K562 (cell line): Measurements from ENCODE around the gene PPP1R10. TPM values are rescaled to one million over a fixed set of nuclear protein-coding genes. Genes with fewer than 3 reads are reported as not detected.

Experiments used
- ATAC-seq: fragments of 200-7000 bp; cut with Tn5 transposase; 3 replicates; pipeline ENCODE4 v1.9.1; 2020; ENCODE audit warnings: moderate library complexity
- BruUV-seq: library from RNA; stranded (reverse); fragments of 400-500 nt; replicated peaks from 2 replicates; lab custom pipeline; 2021; lab: Mats Ljungman, UMichigan
- CTCF ChIA-PET: fragments of 300-600 bp; formaldehyde crosslinking; extraction: SDS; loops from one replicate; lab custom pipeline; 2021; ENCODE audit warnings: low intra/inter-chr PET ratio; lab: Yijun Ruan, JAX
- POLR2A ChIA-PET: fragments of 300-600, 350-650 bp; sonication (Branson Sonifier 250); formaldehyde crosslinking; extraction: SDS; loops from one replicate; lab custom pipeline; 2021; ENCODE audit warnings: antibody characterized with exemption, inconsistent platforms; lab: Yijun Ruan, JAX
- DNase-seq, 4 experiments: peaks; one replicate each; pipeline versions ENCODE4 v3.0.0 to v3.0.0-alpha.2; 2011 to 2018; ENCODE audit warnings: low spot score in 3 of 4, mixed read lengths in 3 of 4; ENCODE audit errors: extremely low read depth in 1 of 4
- FAIRE-seq: peaks from 2 replicates; lab custom pipeline; 2011; peaks lifted over from hg19 to GRCh38; lab: Jason Lieb, UNC
- H2AFZ ChIP-seq: 2 replicates; pipeline ENCODE4 v1.6.0; 2011; ENCODE audit warnings: low read depth, low read length, control low read depth, inconsistent platforms
- H3K27ac ChIP-seq: fragments of 200-600 bp; 3 replicates; pipeline ENCODE4 v1.8.0; 2011; ENCODE audit warnings: low read depth, mild to moderate bottlenecking, control low read depth, inconsistent platforms, low read length, moderate library complexity, mixed read lengths; ENCODE audit errors: extremely low read depth
- H3K27me3 ChIP-seq, 2 experiments: fragments of 300-600 bp in 1 of 2; 2 replicates in 1 of 2; 3 replicates in 1 of 2; pipeline versions ENCODE4 v1.6.0 to v1.8.0; 2011; ENCODE audit warnings: inconsistent platforms in 2 of 2, low read length in 2 of 2, mild to moderate bottlenecking in 1 of 2, mixed read lengths in 1 of 2, moderate library complexity in 1 of 2; ENCODE audit not compliant: control insufficient read depth in 2 of 2, insufficient read depth in 2 of 2
- H3K36me3 ChIP-seq: fragments of 300-600 bp; 3 replicates; pipeline ENCODE4 v1.8.0; 2011; ENCODE audit warnings: mild to moderate bottlenecking, low read length, inconsistent platforms; ENCODE audit not compliant: control insufficient read depth, insufficient read depth
- H3K4me1 ChIP-seq, 2 experiments: fragments of 200-600 bp in 1 of 2; replicated peaks in 1 of 2; 2 replicates in 1 of 2; 3 replicates in 1 of 2; pipeline versions ENCODE4 v1.5.1 to v1.8.0; 2011; ENCODE audit warnings: inconsistent platforms in 2 of 2, low read length in 2 of 2, mild to moderate bottlenecking in 1 of 2, mixed read lengths in 1 of 2, moderate library complexity in 1 of 2; ENCODE audit not compliant: control insufficient read depth in 2 of 2, insufficient read depth in 2 of 2
- H3K4me2 ChIP-seq: 2 replicates; pipeline ENCODE4 v1.6.1; 2011; ENCODE audit warnings: low read length, control low read depth, inconsistent platforms, mixed read lengths; ENCODE audit not compliant: insufficient read depth
- H3K4me3 ChIP-seq: fragments of 200-600 bp; sonication (generic), shearing (Covaris generic); 2 replicates; pipeline ENCODE4 v1.5.1; 2016; ENCODE audit warnings: control low read depth, inconsistent platforms
- H3K79me2 ChIP-seq: fragments of 200-600 bp; 3 replicates; pipeline ENCODE4 v1.8.0; 2011; ENCODE audit warnings: low read length, inconsistent platforms; ENCODE audit not compliant: control insufficient read depth, insufficient read depth
- H3K9ac ChIP-seq, 2 experiments: 2 replicates each; pipeline versions ENCODE4 v1.6.0 to v1.6.1; 2011; ENCODE audit warnings: low read depth in 2 of 2, low read length in 2 of 2, control low read depth in 1 of 2, inconsistent platforms in 1 of 2, mild to moderate bottlenecking in 1 of 2, mixed read lengths in 1 of 2; ENCODE audit not compliant: insufficient read depth in 1 of 2
- H3K9me1 ChIP-seq: one replicate; pipeline ENCODE4 v1.6.0; 2011; ENCODE audit warnings: inconsistent platforms, mild to moderate bottlenecking, low read length, moderate library complexity; ENCODE audit not compliant: control insufficient read depth, insufficient read depth
- H3K9me3 ChIP-seq: replicated peaks from 2 replicates; pipeline ENCODE4 v1.5.1; 2011; ENCODE audit warnings: low read depth, low read length, inconsistent platforms; ENCODE audit not compliant: control insufficient read depth, insufficient read depth
- H4K20me1 ChIP-seq: replicated peaks from 2 replicates; pipeline ENCODE4 v1.6.1; 2011; ENCODE audit warnings: low read length, inconsistent platforms, mixed read lengths; ENCODE audit not compliant: control insufficient read depth, insufficient read depth
- CBFA2T2 ChIP-seq: fragments of 450-650 bp; conservative IDR thresholded peaks from 2 replicates; pipeline ENCODE4 v1.6.1; 2017; ENCODE audit warnings: mild to moderate bottlenecking
- CSDE1 ChIP-seq, 2 experiments: fragments of 450-650 bp; IDR thresholded peaks; 2 replicates each; pipeline ENCODE4 v1.6.1; 2016; ENCODE audit warnings: mild to moderate bottlenecking in 1 of 2
- KDM5B ChIP-seq: fragments of 200-600 bp; sonication (generic); IDR thresholded peaks from 2 replicates; pipeline ENCODE4 v1.6.1; 2012; ENCODE audit warnings: low read depth, mild to moderate bottlenecking, moderate library complexity, low read length, control low read depth, inconsistent platforms; ENCODE audit not compliant: insufficient replicate concordance
- NR2C1 ChIP-seq, 2 experiments: fragments of 450-650 bp; IDR thresholded peaks; 2 replicates each; pipeline ENCODE4 v1.6.1; 2017; ENCODE audit warnings: mild to moderate bottlenecking in 2 of 2, antibody characterized with exemption in 1 of 2, inconsistent platforms in 1 of 2, missing compliant biosample characterization in 1 of 2, missing genetic modification characterization in 1 of 2
- POLR2B ChIP-seq: fragments of 450-650 bp; IDR thresholded peaks from 2 replicates; pipeline ENCODE4 v1.6.1; 2018; ENCODE audit warnings: low read depth; ENCODE audit not compliant: partially characterized antibody
- RAD51 ChIP-seq: fragments of 450-650 bp; IDR thresholded peaks from 2 replicates; pipeline ENCODE4 v1.7.1; 2016; ENCODE audit warnings: low read depth, mild to moderate bottlenecking, borderline replicate concordance
- TAF9B ChIP-seq: fragments of 450-650 bp; IDR thresholded peaks from 2 replicates; pipeline ENCODE4 v1.6.1; 2018; ENCODE audit warnings: mild to moderate bottlenecking; ENCODE audit not compliant: partially characterized antibody
- ZNF140 ChIP-seq: fragments of 250-450 bp; sonication (Bioruptor Pico); IDR thresholded peaks from 2 replicates; pipeline ENCODE4 v1.8.0; 2021; ENCODE audit warnings: moderate library complexity, mild to moderate bottlenecking, inconsistent platforms
- ZNF436 ChIP-seq: fragments of 250-450, 450-650 bp; sonication (Bioruptor Pico); formaldehyde crosslinking; IDR thresholded peaks from 2 replicates; pipeline ENCODE4 v1.7.0; 2020; ENCODE audit warnings: mild to moderate bottlenecking
- ZNF561 ChIP-seq: fragments of 450-650 bp; formaldehyde crosslinking; conservative IDR thresholded peaks from 2 replicates; pipeline ENCODE4 v1.4.0; 2020; ENCODE audit warnings: mild to moderate bottlenecking, moderate library complexity
- WGBS: fragments of 100-300 bp; shearing (Covaris generic); methylation state at CpG from one replicate; pipeline ENCODE4 v1.1.6; 2016; ENCODE audit warnings: low coverage, mixed read lengths; ENCODE audit not compliant: insufficient coverage; ENCODE audit errors: missing lambda C conversion rate; 5-methylcytosine and 5-hydroxymethylcytosine counted together
- in situ Hi-C: fragments of 300-500 bp; cut with MboI; formaldehyde crosslinking; loops from 4 replicates; pipeline ENCODE4 v1.15.0; 2018; ENCODE audit warnings: inconsistent platforms, mixed read lengths
- intact Hi-C: fragments of 100-400 bp; cut with micrococcal nuclease; formaldehyde crosslinking; loops from 2 replicates; pipeline ENCODE4 v1.14.2; 2022
- polyA plus RNA-seq, 8 experiments: library from polyadenylated mRNA; depleted of rRNA in 4 of 8; stranded (reverse) in 5 of 8; unstranded in 3 of 8; fragments of >200 nt; fragmentation: Nextera tagmentation in 2 of 8; fragmentation: Illumina TruSeq in 1 of 8; extraction: Ambion mirVana in 2 of 8; extraction: Trizol in 1 of 8; gene quantifications; 2 replicates each; pipeline versions ENCODE4 v1.2.1 to v1.2.3, GENCODE V29; 2011 to 2014; ENCODE audit warnings: inconsistent platforms in 1 of 8, missing spikeins in 1 of 8
- total RNA-seq, 7 experiments: library from RNA; depleted of rRNA in 6 of 7; stranded (reverse); fragments of >200 nt in 6 of 7; fragmentation: Illumina TruSeq in 2 of 7; extraction: Trizol in 2 of 7; gene quantifications; 2 replicates each; pipeline versions ENCODE4 v1.2.1 to v1.2.3, GENCODE V29; 2011 to 2021; ENCODE audit warnings: low replicate concordance in 1 of 7
- TF ChIP-seq, protein P1 (sequence below): sonication (generic); formaldehyde crosslinking; IDR thresholded peaks from 2 replicates; pipeline ENCODE4 v1.8.0; 2023; ENCODE audit warnings: missing genetic modification reagents, mild to moderate bottlenecking, borderline replicate concordance

The PPP1R10 gene
- total and polyA plus RNA-seq, 9 of the 15 experiments (the other 6 are each of a cell fraction or from before 2014, with no cell fraction given): 14.1 to 65.5 (median 32.6) TPM

GRCh38 chr6:30554404-30554803 lies 62.6 kb downstream of the PPP1R10 start:
- Histone ChIP-seq H3K27ac (no peak overlapping the region), H3K36me3 (peaks cover 72% of the 10 kb centered on the region), H3K9me3 (no peaks in the 10 kb centered on the region), H3K9ac (peak overlapping the region; percentile 95 to 98; a peak in 2 of 4 replicates), H3K27me3 (no peaks in the 10 kb centered on the region), H3K4me2 (peak overlapping the region; percentile 97), H3K79me2 (peaks cover 41% of the 10 kb centered on the region), H3K9me1 (no peaks in the 10 kb centered on the region), H4K20me1 (0 out of 2 replicates have a peak, but pooled peaks cover 2% of the 10 kb centered on the region), H3K4me1 (peaks cover 17 to 23% of the 10 kb centered on the region in 2 experiments; a peak in 4 of 5 replicates), H2AFZ (no peak overlapping the region), H3K4me3 (peak overlapping the region; percentile 80; the same call in 1 of the 2 replicates)
- intact Hi-C loops: no loop called here
- ATAC-seq (no peak), FAIRE-seq (peak; percentile 62), DNase-seq (no peak)
- ChIA-PET POLR2A (interaction anchor here (1.0 to 7.1 kb wide), 7 partner anchors 10 to 61 kb away, joined by 3 to 85 read pairs (median 6); no protein-coding TSS in a partner anchor), CTCF (interaction anchor here (0.5 to 0.6 kb wide), 2 partner anchors 42 to 361 kb away, joined by 3 read pairs; no protein-coding TSS in a partner anchor)
- BruUV-seq: no TSS peak
- TF ChIP-seq ZNF140 (CRISPR knock-in tag): no peak
- TF ChIP-seq, protein P1, sequence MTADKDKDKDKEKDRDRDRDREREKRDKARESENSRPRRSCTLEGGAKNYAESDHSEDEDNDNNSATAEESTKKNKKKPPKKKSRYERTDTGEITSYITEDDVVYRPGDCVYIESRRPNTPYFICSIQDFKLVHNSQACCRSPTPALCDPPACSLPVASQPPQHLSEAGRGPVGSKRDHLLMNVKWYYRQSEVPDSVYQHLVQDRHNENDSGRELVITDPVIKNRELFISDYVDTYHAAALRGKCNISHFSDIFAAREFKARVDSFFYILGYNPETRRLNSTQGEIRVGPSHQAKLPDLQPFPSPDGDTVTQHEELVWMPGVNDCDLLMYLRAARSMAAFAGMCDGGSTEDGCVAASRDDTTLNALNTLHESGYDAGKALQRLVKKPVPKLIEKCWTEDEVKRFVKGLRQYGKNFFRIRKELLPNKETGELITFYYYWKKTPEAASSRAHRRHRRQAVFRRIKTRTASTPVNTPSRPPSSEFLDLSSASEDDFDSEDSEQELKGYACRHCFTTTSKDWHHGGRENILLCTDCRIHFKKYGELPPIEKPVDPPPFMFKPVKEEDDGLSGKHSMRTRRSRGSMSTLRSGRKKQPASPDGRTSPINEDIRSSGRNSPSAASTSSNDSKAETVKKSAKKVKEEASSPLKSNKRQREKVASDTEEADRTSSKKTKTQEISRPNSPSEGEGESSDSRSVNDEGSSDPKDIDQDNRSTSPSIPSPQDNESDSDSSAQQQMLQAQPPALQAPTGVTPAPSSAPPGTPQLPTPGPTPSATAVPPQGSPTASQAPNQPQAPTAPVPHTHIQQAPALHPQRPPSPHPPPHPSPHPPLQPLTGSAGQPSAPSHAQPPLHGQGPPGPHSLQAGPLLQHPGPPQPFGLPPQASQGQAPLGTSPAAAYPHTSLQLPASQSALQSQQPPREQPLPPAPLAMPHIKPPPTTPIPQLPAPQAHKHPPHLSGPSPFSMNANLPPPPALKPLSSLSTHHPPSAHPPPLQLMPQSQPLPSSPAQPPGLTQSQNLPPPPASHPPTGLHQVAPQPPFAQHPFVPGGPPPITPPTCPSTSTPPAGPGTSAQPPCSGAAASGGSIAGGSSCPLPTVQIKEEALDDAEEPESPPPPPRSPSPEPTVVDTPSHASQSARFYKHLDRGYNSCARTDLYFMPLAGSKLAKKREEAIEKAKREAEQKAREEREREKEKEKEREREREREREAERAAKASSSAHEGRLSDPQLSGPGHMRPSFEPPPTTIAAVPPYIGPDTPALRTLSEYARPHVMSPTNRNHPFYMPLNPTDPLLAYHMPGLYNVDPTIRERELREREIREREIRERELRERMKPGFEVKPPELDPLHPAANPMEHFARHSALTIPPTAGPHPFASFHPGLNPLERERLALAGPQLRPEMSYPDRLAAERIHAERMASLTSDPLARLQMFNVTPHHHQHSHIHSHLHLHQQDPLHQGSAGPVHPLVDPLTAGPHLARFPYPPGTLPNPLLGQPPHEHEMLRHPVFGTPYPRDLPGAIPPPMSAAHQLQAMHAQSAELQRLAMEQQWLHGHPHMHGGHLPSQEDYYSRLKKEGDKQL (CRISPR knock-in tag): no peak
- TF ChIP-seq CBFA2T2: no peak
- TF ChIP-seq ZNF436 (CRISPR knock-in tag): no peak
- TF ChIP-seq POLR2B: no peak
- TF ChIP-seq RAD51: no peak
- TF ChIP-seq TAF9B: no peak
- TF ChIP-seq ZNF561 (CRISPR knock-in tag): no peak
- TF ChIP-seq KDM5B: peak; percentile 8
- TF ChIP-seq NR2C1 (IDR thresholded peaks at IDR 0.05): peak; percentile 30; the same call in 1 of the 2 replicates
- peak; percentile 67 for TF ChIP-seq NR2C1 (tag; IDR thresholded peaks at IDR 0.05)
- no peak for TF ChIP-seq CSDE1 (IDR thresholded peaks at IDR 0.05)
- WGBS: 40% methylated on average over 4 of the region's 4 CpGs
- in situ Hi-C loops: no loop called here
